HG03196 (cell line): Measurements from ENCODE around the gene C19orf53.

Experiments
- ATAC-seq: cut with Tn5 transposase; IDR thresholded peaks from one replicate; pipeline ENCODE4 v1.9.1; 2021; ENCODE audit not compliant: unreplicated experiment

Gene C19orf53

DNA sequence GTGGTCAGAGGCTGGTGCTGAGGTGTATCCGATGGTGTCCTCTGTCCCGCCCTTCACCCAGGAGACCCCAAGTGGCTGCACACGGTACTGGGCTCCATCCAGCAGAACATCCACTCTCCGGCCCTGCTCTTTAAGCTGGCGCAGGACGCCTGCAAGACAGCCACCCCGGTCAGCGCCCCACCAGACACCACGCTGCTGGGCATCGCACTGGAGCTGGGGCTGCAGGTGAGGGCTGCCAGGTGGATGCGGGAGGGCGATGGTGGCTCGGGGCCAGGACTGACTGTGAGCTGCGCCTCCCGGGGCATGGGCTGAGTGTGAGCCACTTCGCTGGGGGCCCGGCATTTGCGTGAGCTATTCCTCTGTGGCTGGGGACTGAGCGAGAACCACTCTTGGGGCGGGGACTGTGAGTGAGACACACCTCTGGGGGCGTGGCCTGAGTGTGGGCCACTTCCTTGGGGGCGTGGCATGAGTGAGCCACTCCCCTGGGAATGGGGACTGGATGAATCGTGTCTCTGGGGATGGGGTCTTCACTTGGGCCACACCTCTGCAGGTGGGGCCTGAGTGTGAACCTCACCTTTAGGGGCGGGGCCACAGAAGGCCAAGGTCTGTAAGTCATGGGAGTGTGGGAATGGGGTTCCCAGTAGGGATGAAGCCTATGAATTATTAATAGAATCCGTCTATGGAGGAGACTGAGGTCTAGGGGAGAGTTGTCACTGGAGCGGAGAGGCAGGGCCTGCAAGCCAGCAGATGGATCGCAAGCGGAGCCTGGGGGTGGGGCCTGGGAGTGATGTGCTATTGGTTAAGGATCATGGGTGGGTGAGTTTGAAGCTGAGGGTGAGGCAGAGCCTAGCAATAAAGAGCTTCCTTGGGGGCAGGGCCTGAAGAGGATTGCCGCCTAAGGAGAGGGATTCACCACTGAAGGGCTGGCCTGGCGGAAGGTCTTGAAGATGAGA is 51.5 kb downstream of the C19orf53 start:
- no peak for ATAC-seq

DNA sequence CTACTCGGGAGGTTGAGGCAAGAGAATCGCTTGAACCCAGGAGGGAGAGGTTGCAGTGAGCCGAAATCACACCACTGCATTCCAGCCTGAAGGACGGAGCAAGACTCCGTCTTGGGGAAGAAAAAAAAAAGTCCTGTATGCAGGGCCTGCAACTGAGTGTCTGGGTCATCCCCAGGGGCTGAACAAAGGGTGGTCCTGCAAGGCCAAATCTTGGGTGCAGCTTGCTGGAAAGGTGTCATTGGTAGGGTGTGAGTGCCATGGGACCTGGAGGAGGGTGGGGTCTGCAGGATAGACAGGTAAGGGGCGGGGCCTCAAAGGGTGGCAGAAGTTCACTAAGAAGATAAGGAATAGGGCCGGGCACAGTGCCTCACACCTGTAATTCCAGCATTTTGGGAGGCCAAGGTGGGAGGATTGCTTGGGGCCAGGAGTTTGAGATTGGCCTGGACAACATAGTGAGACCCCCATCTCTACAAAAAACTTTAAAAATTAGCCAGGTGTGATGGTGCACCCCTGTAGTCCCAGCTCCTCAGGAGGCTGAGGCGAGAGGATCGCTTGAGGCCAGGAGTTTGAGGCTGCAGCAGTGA is 52.5 kb downstream of the C19orf53 start:
- ATAC-seq: no peak

DNA sequence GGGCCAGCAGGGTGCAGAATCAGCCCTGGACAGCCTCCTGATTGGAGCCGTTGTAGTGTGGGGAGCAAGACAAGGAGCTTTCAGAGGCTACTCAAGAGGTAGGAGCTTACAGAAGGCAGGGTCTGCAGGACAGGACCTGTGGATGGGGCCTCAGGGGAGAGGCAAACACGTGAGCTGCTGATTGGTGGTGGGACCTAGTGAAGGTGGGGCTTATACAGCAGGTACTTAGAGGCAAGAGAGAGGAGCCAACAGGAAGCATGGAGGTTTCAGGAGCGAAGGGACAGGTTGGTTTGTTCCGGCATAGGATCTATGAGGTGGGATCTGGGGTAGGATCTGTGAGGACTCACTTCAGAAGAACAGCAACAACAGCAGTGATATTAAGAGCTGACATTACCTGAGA is 53.4 kb downstream of the C19orf53 start:
- no peak for ATAC-seq
